Diencephalon (tissue), 1 donor: Measurements from ENCODE around the gene ANG. TPM values are rescaled to one million over a fixed set of nuclear protein-coding genes. Genes with fewer than 3 reads are reported as not detected.

ENCODE experiments used
- small RNA-seq: library from RNA; depleted of rRNA; stranded (forward); fragments of <200 nt; gene quantifications from one replicate; pipeline ENCODE3, GENCODE V24; 2014
- total RNA-seq: library from RNA; depleted of rRNA; stranded (reverse); fragments of >200 nt; gene quantifications from one replicate; pipeline ENCODE4 v1.2.3, GENCODE V29; 2014

ANG gene
- total RNA-seq: 0.92 TPM

GRCh38 chr14:20688167-20688839, at the start of gene ANG:
Gene ANG (plus strand): TSS chr14:20688764. CDS start chr14:20693565, 4,801 bp downstream.

GRCh38 chr14:20641591-20641990, 47.0 kb upstream of the ANG start, which contains the start of gene OR6S1:
Gene OR6S1 (minus strand): TSS chr14:20641691. CDS start chr14:20641691, 0 bp downstream.

GRCh38 chr14:20683891-20684661, 4.5 kb upstream of the ANG start, which contains the start of gene RNASE4:
Gene RNASE4 (plus strand): TSS chr14:20684560. CDS start chr14:20699372, 14,812 bp downstream.

Small RNAs within 50 kb of the gene (small RNA-seq; reads per million reads assigned to genes)
- not detected for gene RF00019

Other genes starting within 250 kb of the ANG start
- 32.8 TPM for gene OSGEP, start 234.0 kb upstream of the ANG start, total RNA-seq
- gene APEX1, start 233.5 kb upstream of the ANG start, total RNA-seq: 53.3 TPM
- gene PIP4P1, start 227.3 kb upstream of the ANG start, total RNA-seq: 29.5 TPM
- 12.7 TPM for gene PNP, start 219.4 kb upstream of the ANG start, total RNA-seq
- gene RNASE10, start 183.2 kb upstream of the ANG start, total RNA-seq: not detected
- not detected for gene RNASE9, start 127.7 kb upstream of the ANG start, total RNA-seq
- not detected for gene RNASE11, start 100.8 kb upstream of the ANG start, total RNA-seq
- gene RNASE12, start 97.4 kb upstream of the ANG start, total RNA-seq: not detected
- not detected for gene OR6S1, start 47.1 kb upstream of the ANG start, total RNA-seq
- gene RNASE4, start 4.2 kb upstream of the ANG start, total RNA-seq: 1.2 TPM
- gene EDDM3A, start 57.1 kb downstream of the ANG start, total RNA-seq: not detected
- gene EDDM3B, start 79.6 kb downstream of the ANG start, total RNA-seq: not detected
- 1.4 TPM for gene RNASE6, start 92.5 kb downstream of the ANG start, total RNA-seq
- gene RNASE1, start 114.1 kb downstream of the ANG start, total RNA-seq: 13.1 TPM
- not detected for gene RNASE3, start 202.6 kb downstream of the ANG start, total RNA-seq